B cell (primary cell): ENCODE measurements around the gene FAHD1. TPM values are rescaled to one million over a fixed set of nuclear protein-coding genes. Genes with fewer than 3 reads are reported as not detected.

ENCODE experiments used
- ATAC-seq: fragments of 200-7000 bp; cut with Tn5 transposase; one replicate; pipeline ENCODE4 v1.10.0; 2021; ENCODE audit warnings: low read depth, mild to moderate bottlenecking, moderate number of reproducible peaks, moderate library complexity
- CTCF ChIA-PET: fragments of 350-600 bp; sonication (Branson Sonifier 250); formaldehyde crosslinking; loops from one replicate; lab custom pipeline; 2021; ENCODE audit warnings: antibody characterized with exemption, inconsistent platforms; lab: Charles Lee
- POLR2A ChIA-PET: fragments of 350-600 bp; sonication (Branson Sonifier 250); formaldehyde crosslinking; loops from one replicate; lab custom pipeline; 2021; ENCODE audit warnings: antibody characterized with exemption; lab: Charles Lee
- DNase-seq: peaks from one replicate; pipeline ENCODE4 v3.0.0; 2013
- H2AFZ ChIP-seq: 2 replicates; pipeline ENCODE4 v1.6.1; 2012; ENCODE audit warnings: mild to moderate bottlenecking, low read depth, low read length; ENCODE audit not compliant: insufficient read depth, poor library complexity, severe bottlenecking
- H3K27ac ChIP-seq, 2 donors: 1 replicate in 1 of 2; 2 replicates in 1 of 2; pipeline ENCODE4 v1.5.1; 2012 to 2013; ENCODE audit warnings: low read length in 2 of 2, mild to moderate bottlenecking in 2 of 2, moderate library complexity in 1 of 2
- H3K27me3 ChIP-seq, 4 experiments: fragments of 200-600 bp in 1 of 4; sonication (generic) in 1 of 4; replicated peaks in 1 of 4; 1 replicate in 2 of 4; 2 replicates in 2 of 4; pipeline versions ENCODE4 v1.6.1 to v1.7.0; 2013 to 2016; ENCODE audit warnings: low read length in 3 of 4, mild to moderate bottlenecking in 2 of 4, mixed read lengths in 1 of 4, moderate library complexity in 1 of 4; ENCODE audit not compliant: insufficient read depth in 4 of 4, control insufficient read depth in 3 of 4; ENCODE audit errors: control extremely low read depth in 1 of 4
- H3K36me3 ChIP-seq, 2 experiments: replicated peaks in 1 of 2; 1 replicate in 1 of 2; 2 replicates in 1 of 2; pipeline versions ENCODE4 v1.6.1 to v1.7.1; 2013; ENCODE audit warnings: low read length in 1 of 2; ENCODE audit not compliant: insufficient read depth in 2 of 2, control insufficient read depth in 1 of 2; ENCODE audit errors: control extremely low read depth in 1 of 2, extremely low read depth in 1 of 2
- H3K4me1 ChIP-seq, 2 donors: fragments of 200-600 bp in 1 of 2; sonication (generic) in 1 of 2; 1 replicate in 1 of 2; 2 replicates in 1 of 2; pipeline versions ENCODE4 v1.5.1 to v1.6.1; 2013 to 2017; ENCODE audit warnings: low read length in 2 of 2; ENCODE audit not compliant: control insufficient read depth in 2 of 2, insufficient read depth in 2 of 2
- H3K4me2 ChIP-seq: replicated peaks from 2 replicates; pipeline ENCODE3; 2012; ENCODE audit warnings: mild to moderate bottlenecking, low read depth, low read length; ENCODE audit not compliant: poor library complexity, severe bottlenecking
- H3K4me3 ChIP-seq, 5 experiments: fragments of 200-600 bp in 1 of 5; sonication (generic) in 1 of 5; 1 replicate in 3 of 5; 2 replicates in 2 of 5; pipeline versions ENCODE4 v1.5.1 to v1.7.0; 2011 to 2016; ENCODE audit warnings: low read length in 4 of 5, mild to moderate bottlenecking in 4 of 5, low read depth in 2 of 5, control low read depth in 1 of 5, moderate library complexity in 1 of 5; ENCODE audit not compliant: insufficient read depth in 1 of 5; ENCODE audit errors: control extremely low read depth in 1 of 5, extremely low read depth in 1 of 5
- H3K79me2 ChIP-seq: fragments of 200-600 bp; sonication (generic); one replicate; pipeline ENCODE4 v1.6.0; 2016; ENCODE audit warnings: low read length; ENCODE audit not compliant: control insufficient read depth, insufficient read depth
- H3K9ac ChIP-seq: fragments of 200-600 bp; sonication (generic); 2 replicates; pipeline ENCODE4 v1.6.1; 2017; ENCODE audit warnings: mild to moderate bottlenecking, low read length, moderate library complexity
- H3K9me3 ChIP-seq, 3 donors: one replicate each; pipeline versions ENCODE4 v1.6.1 to v1.7.1; 2013; ENCODE audit warnings: low read length in 2 of 3; ENCODE audit not compliant: control insufficient read depth in 2 of 3, insufficient read depth in 1 of 3; ENCODE audit errors: control extremely low read depth in 1 of 3
- H4K20me1 ChIP-seq: 2 replicates; pipeline ENCODE4 v1.6.0; 2012; ENCODE audit warnings: mild to moderate bottlenecking, low read length; ENCODE audit not compliant: insufficient read depth, control insufficient read depth, poor library complexity, severe bottlenecking
- H3K27ac Mint-ChIP-seq: one replicate; pipeline ENCODE4 v1.8.0; 2021; ENCODE audit warnings: mixed read lengths
- H3K27me3 Mint-ChIP-seq: one replicate; pipeline ENCODE4 v1.8.0; 2021; ENCODE audit warnings: mixed read lengths
- H3K4me1 Mint-ChIP-seq: one replicate; pipeline ENCODE4 v1.8.0; 2021; ENCODE audit warnings: mixed read lengths
- H3K4me3 Mint-ChIP-seq: one replicate; pipeline ENCODE4 v1.8.0; 2021; ENCODE audit warnings: mixed read lengths
- H3K9me3 Mint-ChIP-seq: one replicate; pipeline ENCODE4 v1.8.0; 2022; ENCODE audit warnings: mixed read lengths; ENCODE audit not compliant: insufficient read depth
- EZH2 ChIP-seq: IDR thresholded peaks from 2 replicates; pipeline ENCODE4 v1.6.1; 2012; ENCODE audit warnings: borderline replicate concordance, low read depth, mild to moderate bottlenecking, moderate library complexity, low read length; ENCODE audit not compliant: insufficient read depth, poor library complexity, severe bottlenecking
- WGBS: methylation state at CpG from one replicate; pipeline ENCODE4 v1.1.5; 2013; ENCODE audit warnings: missing lambda C conversion rate; ENCODE audit not compliant: insufficient coverage; 5-methylcytosine and 5-hydroxymethylcytosine counted together
- intact Hi-C: fragments of 100-400 bp; cut with micrococcal nuclease; formaldehyde crosslinking; loops from one replicate; pipeline ENCODE4 v1.10.0; 2022
- polyA plus RNA-seq: library from polyadenylated mRNA; depleted of rRNA; stranded (reverse); fragments of >200 nt; gene quantifications from 2 replicates; pipeline ENCODE4 v1.2.3, GENCODE V29; 2012
- total RNA-seq, 2 donors: library from RNA; stranded (reverse); fragments of 120-200 nt in 1 of 2; gene quantifications; 1 replicate in 1 of 2; 2 replicates in 1 of 2; pipeline versions ENCODE4 v1.2.3 to v1.2.4, GENCODE V29; 2013 to 2022
- TF ChIP-seq, protein P1 (sequence below): fragments of 200-600 bp; IDR thresholded peaks from one replicate; pipeline ENCODE4 v1.8.0; 2022; ENCODE audit warnings: antibody characterized with exemption, mild to moderate bottlenecking

Gene FAHD1
- total and polyA plus RNA-seq, 2 donors (not counting 1 experiment from before 2014, with no cell fraction given): 11.0 to 14.5 TPM

DNA sequence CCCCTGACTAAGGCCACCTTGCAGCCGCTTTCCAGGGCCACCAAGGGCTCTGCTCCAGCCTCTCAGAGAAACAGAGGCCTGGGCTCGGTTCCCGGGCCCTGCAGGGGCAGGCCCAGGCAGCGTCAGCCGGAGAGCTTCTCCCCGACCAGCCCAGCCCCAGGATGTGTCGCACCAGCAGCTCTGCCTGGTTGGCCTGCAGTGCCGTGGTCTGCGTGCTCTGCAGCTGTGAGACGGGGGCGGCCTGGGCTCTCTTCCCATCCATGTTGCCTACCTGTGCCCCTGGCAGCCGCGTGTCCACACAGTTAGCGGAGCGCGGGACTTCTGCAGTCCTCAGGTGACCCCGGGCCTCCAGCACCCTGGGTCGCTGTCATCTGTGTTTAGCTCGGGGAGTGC is 38.3 kb upstream of the FAHD1 start:
- ATAC-seq (no peak), DNase-seq (no peak)
- peaks cover 63% of the 10 kb centered on the region for H3K79me2 ChIP-seq
- Mint-ChIP-seq H3K9me3 (no peaks in the 10 kb centered on the region), H3K27ac (no peak overlapping the region), H3K4me1 (peaks cover 2% of the 10 kb centered on the region), H3K27me3 (no peaks in the 10 kb centered on the region), H3K4me3 (no peak overlapping the region)
- H4K20me1 ChIP-seq: peaks cover 52% of the 10 kb centered on the region
- TF ChIP-seq, protein P1, sequence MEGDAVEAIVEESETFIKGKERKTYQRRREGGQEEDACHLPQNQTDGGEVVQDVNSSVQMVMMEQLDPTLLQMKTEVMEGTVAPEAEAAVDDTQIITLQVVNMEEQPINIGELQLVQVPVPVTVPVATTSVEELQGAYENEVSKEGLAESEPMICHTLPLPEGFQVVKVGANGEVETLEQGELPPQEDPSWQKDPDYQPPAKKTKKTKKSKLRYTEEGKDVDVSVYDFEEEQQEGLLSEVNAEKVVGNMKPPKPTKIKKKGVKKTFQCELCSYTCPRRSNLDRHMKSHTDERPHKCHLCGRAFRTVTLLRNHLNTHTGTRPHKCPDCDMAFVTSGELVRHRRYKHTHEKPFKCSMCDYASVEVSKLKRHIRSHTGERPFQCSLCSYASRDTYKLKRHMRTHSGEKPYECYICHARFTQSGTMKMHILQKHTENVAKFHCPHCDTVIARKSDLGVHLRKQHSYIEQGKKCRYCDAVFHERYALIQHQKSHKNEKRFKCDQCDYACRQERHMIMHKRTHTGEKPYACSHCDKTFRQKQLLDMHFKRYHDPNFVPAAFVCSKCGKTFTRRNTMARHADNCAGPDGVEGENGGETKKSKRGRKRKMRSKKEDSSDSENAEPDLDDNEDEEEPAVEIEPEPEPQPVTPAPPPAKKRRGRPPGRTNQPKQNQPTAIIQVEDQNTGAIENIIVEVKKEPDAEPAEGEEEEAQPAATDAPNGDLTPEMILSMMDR: no peak
- no peak for TF ChIP-seq EZH2
- no peak overlapping the region for H3K9ac ChIP-seq
- peaks cover 0 to 6% of the 10 kb centered on the region in 2 donors for H3K4me1 ChIP-seq
- POLR2A ChIA-PET: no interaction called here
- intact Hi-C loops: no loop called here
- H3K27ac ChIP-seq: no peak overlapping the region
- H3K4me2 ChIP-seq: no peak overlapping the region
- H3K4me3 ChIP-seq: no peak overlapping the region
- H3K36me3 ChIP-seq: peaks cover 0 to 33% of the 10 kb centered on the region in 2 experiments
- CTCF ChIA-PET: no interaction called here
- WGBS: 90% methylated on average over 19 of the region's 19 CpGs
- H2AFZ ChIP-seq: no peak overlapping the region
- H3K27me3 ChIP-seq: no peaks in the 10 kb centered on the region
- H3K9me3 ChIP-seq: no peaks in the 10 kb centered on the region

DNA sequence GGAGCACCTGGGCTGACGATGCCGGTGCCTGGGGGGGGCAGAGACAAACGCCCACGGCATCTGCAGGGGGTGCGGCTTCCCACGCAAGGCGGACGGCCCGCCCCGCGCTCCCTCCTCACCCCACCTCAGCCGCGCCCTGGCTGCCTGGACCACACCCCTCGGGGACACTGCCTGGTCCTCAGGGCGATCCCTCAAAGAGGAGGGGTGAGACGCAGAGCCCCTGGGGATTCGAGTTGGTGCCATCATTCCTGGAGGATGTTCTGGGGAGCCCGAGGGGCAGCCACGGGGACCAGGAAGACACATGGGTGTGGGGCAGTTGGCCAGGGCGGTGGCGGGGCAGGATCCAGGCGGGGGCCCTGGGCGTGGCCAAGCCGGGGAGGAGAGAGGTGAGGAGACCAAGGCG is 37.4 kb upstream of the FAHD1 start:
- H3K4me1 Mint-ChIP-seq: peaks cover 2% of the 10 kb centered on the region
- H3K4me3 Mint-ChIP-seq: no peak overlapping the region
- H3K4me3 ChIP-seq: no peak overlapping the region
- no peaks in the 10 kb centered on the region for H3K9me3 ChIP-seq
- no peak for ATAC-seq
- intact Hi-C loops: no loop called here
- peaks cover 55% of the 10 kb centered on the region for H3K79me2 ChIP-seq
- no peak overlapping the region for H2AFZ ChIP-seq
- 91% methylated on average over 13 of the region's 25 CpGs for WGBS
- no peaks in the 10 kb centered on the region for H3K27me3 ChIP-seq
- H3K4me1 ChIP-seq: no peaks in the 10 kb centered on the region
- TF ChIP-seq, protein P1: no peak
- no peak for TF ChIP-seq EZH2
- no peak overlapping the region for H3K9ac ChIP-seq
- H4K20me1 ChIP-seq: peaks cover 44% of the 10 kb centered on the region
- ChIA-PET CTCF (no interaction called here), POLR2A (interaction anchor here (0.5 kb wide), 1 partner anchor 246 kb away, joined by 9 read pairs; no protein-coding TSS in a partner anchor)
- H3K36me3 ChIP-seq: peaks cover 0 to 33% of the 10 kb centered on the region in 2 experiments
- DNase-seq: no peak
- no peak overlapping the region for H3K27ac ChIP-seq
- no peak overlapping the region for H3K4me2 ChIP-seq
- no peaks in the 10 kb centered on the region for H3K27me3 Mint-ChIP-seq
- H3K27ac Mint-ChIP-seq: no peak overlapping the region
- no peaks in the 10 kb centered on the region for H3K9me3 Mint-ChIP-seq
